Smooth muscle cell (in vitro differentiated cells): Measurements from ENCODE around the gene UBIAD1. TPM values are rescaled to one million over a fixed set of nuclear protein-coding genes. Genes with fewer than 3 reads are reported as not detected.

Experiments
- DNase-seq: peaks from one replicate; lab custom pipeline; 2025; ENCODE audit not compliant: unreplicated experiment; lab: John Stamatoyannopoulos, UW
- H2AFZ ChIP-seq: fragments of 200-600 bp; sonication (generic); 2 replicates; pipeline ENCODE4 v1.6.0; 2016; ENCODE audit warnings: antibody characterized with exemption, low read depth, mild to moderate bottlenecking
- H3F3A ChIP-seq: fragments of 200-600 bp; sonication (generic); 2 replicates; pipeline ENCODE4 v1.6.0; 2017; ENCODE audit warnings: antibody characterized with exemption, low read depth
- H3K27ac ChIP-seq: fragments of 200-600 bp; sonication (generic); 2 replicates; pipeline ENCODE4 v1.5.1; 2016; ENCODE audit warnings: low read depth, mild to moderate bottlenecking
- H3K27me3 ChIP-seq: fragments of 200-600 bp; sonication (generic); 2 replicates; pipeline ENCODE4 v1.6.1; 2016; ENCODE audit warnings: low read depth, mild to moderate bottlenecking
- H3K36me3 ChIP-seq: fragments of 200-600 bp; sonication (generic); 2 replicates; pipeline ENCODE4 v1.5.1; 2016; ENCODE audit warnings: low read depth
- H3K4me1 ChIP-seq: fragments of 200-600 bp; sonication (generic); 2 replicates; pipeline ENCODE4 v1.5.1; 2016; ENCODE audit warnings: low read depth
- H3K4me2 ChIP-seq: fragments of 200-600 bp; sonication (generic); 2 replicates; pipeline ENCODE4 v1.6.0; 2016; ENCODE audit warnings: mild to moderate bottlenecking
- H3K4me3 ChIP-seq: fragments of 200-600 bp; sonication (generic); 2 replicates; pipeline ENCODE4 v1.5.1; 2016; ENCODE audit warnings: mild to moderate bottlenecking
- H3K79me2 ChIP-seq: fragments of 200-600 bp; sonication (generic); 2 replicates; pipeline ENCODE4 v1.6.0; 2016; ENCODE audit warnings: low read depth, mild to moderate bottlenecking
- H3K9ac ChIP-seq: fragments of 200-600 bp; sonication (generic); 2 replicates; pipeline ENCODE4 v1.6.0; 2016; ENCODE audit warnings: low read depth
- H3K9me3 ChIP-seq: fragments of 200-600 bp; sonication (generic); replicated peaks from 2 replicates; pipeline ENCODE4 v1.5.1; 2016; ENCODE audit warnings: low read depth
- H4K20me1 ChIP-seq: fragments of 200-600 bp; sonication (generic); 2 replicates; pipeline ENCODE4 v1.6.0; 2016; ENCODE audit warnings: low read depth
- CTCF ChIP-seq: fragments of 200-600 bp; sonication (generic); IDR thresholded peaks from 2 replicates; pipeline ENCODE4 v1.5.1; 2017; ENCODE audit warnings: borderline replicate concordance, mild to moderate bottlenecking, antibody characterized with exemption; ENCODE audit not compliant: insufficient read depth, poor library complexity, severe bottlenecking
- WGBS: methylation state at CpG from one replicate; pipeline ENCODE4 v1.1.7; 2016; ENCODE audit warnings: low lambda C conversion rate; 5-methylcytosine and 5-hydroxymethylcytosine counted together
- polyA plus RNA-seq: library from polyadenylated mRNA; unstranded; fragments of >200 nt; fragmentation: Nextera tagmentation; extraction: Ambion mirVana; gene quantifications from 2 replicates; pipeline ENCODE4 v1.2.1, GENCODE V29; 2016
- total RNA-seq: library from RNA; depleted of rRNA; stranded (reverse); fragments of >200 nt; gene quantifications from 2 replicates; pipeline ENCODE4 v1.2.3, GENCODE V29; 2014

Gene UBIAD1
- total and polyA plus RNA-seq, 2 experiments from 2014 or later, result 5.8 to 7.9 TPM

- no peak for TF ChIP-seq CTCF
- peaks cover 17% of the 10 kb centered on the region for H3K4me1 ChIP-seq
- no peak overlapping the region for H3K4me3 ChIP-seq
- no peaks in the 10 kb centered on the region for H3K79me2 ChIP-seq
- no peaks in the 10 kb centered on the region for H3F3A ChIP-seq
- DNase-seq, result no peak
- H3K27me3 ChIP-seq, result no peaks in the 10 kb centered on the region
- 92% methylated on average over 6 of the region's 6 CpGs for WGBS
- no peak overlapping the region for H3K9ac ChIP-seq
- no peaks in the 10 kb centered on the region for H3K36me3 ChIP-seq
- no peak overlapping the region for H3K27ac ChIP-seq
- no peak overlapping the region for H2AFZ ChIP-seq
- peaks cover 5% of the 10 kb centered on the region for H4K20me1 ChIP-seq
- no peak overlapping the region for H3K4me2 ChIP-seq
- no peaks in the 10 kb centered on the region for H3K9me3 ChIP-seq
These were observed 11.8 kb downstream of the UBIAD1 start for GRCh38 chr1:11284784-11285183.

GRCh38 chr1:11285883-11286734 is 13.1 kb downstream of the UBIAD1 start:
- DNase-seq, result no peak
- H3F3A ChIP-seq, result no peaks in the 10 kb centered on the region
- 93% methylated on average over 7 of the region's 7 CpGs for WGBS
- no peak overlapping the region for H3K9ac ChIP-seq
- peaks cover 5% of the 10 kb centered on the region for H4K20me1 ChIP-seq
- no peak for TF ChIP-seq CTCF
- H3K79me2 ChIP-seq, result no peaks in the 10 kb centered on the region
- no peak overlapping the region for H3K27ac ChIP-seq
- no peaks in the 10 kb centered on the region for H3K27me3 ChIP-seq
- peaks cover 17% of the 10 kb centered on the region for H3K4me1 ChIP-seq
- H2AFZ ChIP-seq, result no peak overlapping the region
- H3K4me3 ChIP-seq, result no peak overlapping the region
- H3K36me3 ChIP-seq, result no peaks in the 10 kb centered on the region
- no peaks in the 10 kb centered on the region for H3K9me3 ChIP-seq
- H3K4me2 ChIP-seq, result no peak overlapping the region

- no peaks in the 10 kb centered on the region for H3K27me3 ChIP-seq
- no peak overlapping the region for H2AFZ ChIP-seq
- H3K27ac ChIP-seq, result no peak overlapping the region
- H3F3A ChIP-seq, result no peaks in the 10 kb centered on the region
- no peaks in the 10 kb centered on the region for H3K36me3 ChIP-seq
- H3K4me1 ChIP-seq, result peaks cover 17% of the 10 kb centered on the region
- H3K4me2 ChIP-seq, result no peak overlapping the region
- no peak overlapping the region for H3K9ac ChIP-seq
- no peaks in the 10 kb centered on the region for H3K9me3 ChIP-seq
- 93% methylated on average over 3 of the region's 3 CpGs for WGBS
- H3K79me2 ChIP-seq, result no peaks in the 10 kb centered on the region
- no peak for TF ChIP-seq CTCF
- H3K4me3 ChIP-seq, result no peak overlapping the region
- peaks cover 5% of the 10 kb centered on the region for H4K20me1 ChIP-seq
- DNase-seq, result no peak
These were observed 13.9 kb downstream of the UBIAD1 start for GRCh38 chr1:11286735-11287410.
